ENCODE measurements around the gene ZNF407.

ZNF407 gene

DNA sequence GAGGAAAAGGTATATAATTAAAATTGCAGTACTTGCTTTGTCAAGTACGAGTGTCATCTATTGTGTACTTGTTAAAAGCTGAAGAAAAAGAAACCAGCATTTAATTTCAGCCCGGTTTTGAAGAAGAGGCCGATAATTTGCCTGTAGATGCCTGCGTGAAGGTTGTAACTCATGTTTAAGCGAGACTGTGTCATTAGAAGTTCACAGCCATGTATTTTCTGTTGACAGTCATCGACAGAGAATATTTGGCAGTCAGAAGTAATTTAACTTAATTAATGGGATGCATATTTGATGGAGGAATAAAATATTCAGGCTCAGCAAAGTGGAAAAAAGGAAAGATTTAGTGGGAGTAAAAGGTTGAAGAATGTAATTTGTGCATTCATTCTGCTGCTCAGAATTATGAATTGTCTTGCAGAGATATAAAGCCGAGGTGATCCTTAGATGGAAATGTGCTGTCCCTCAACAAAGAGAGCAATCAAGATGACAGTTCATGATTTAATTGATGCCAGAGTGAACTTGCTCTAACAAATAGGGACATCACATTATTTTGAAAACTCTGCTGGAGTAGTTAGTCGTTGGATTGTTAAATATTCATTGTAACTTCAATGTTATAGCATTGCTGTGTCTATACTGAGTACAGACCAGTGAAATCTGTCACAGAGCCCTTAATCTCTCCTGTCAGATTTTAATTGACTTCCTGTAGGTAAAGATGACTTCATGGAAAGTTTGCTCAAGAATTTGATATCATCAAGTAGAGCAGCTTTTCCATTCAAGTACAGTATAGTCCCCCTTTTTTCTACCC lies 53.9 kb downstream of the ZNF407 start:
- ChIA-PET CTCF (interaction anchor here (1.0 to 3.4 kb wide), 3 partner anchors 22 to 1077 kb away, joined by 3 to 17 read pairs (median 4); no protein-coding TSS in a partner anchor), POLR2A (no interaction called here)
- no peak overlapping the region for H3K4me3 ChIP-seq (ENCODE audit: control insufficient read depth in 1 of 7, extremely low read depth in 1 of 7, insufficient read depth in 4 of 7, low read depth in 2 of 7, low read length in 6 of 7)
- H3K27ac ChIP-seq (ENCODE audit: insufficient read depth in 1 of 2, low read depth in 1 of 2, low read length in 2 of 2, poor library complexity in 1 of 2, severe bottlenecking in 2 of 2) = no peak overlapping the region
- no peaks in the 10 kb centered on the region for H3K9me3 ChIP-seq (ENCODE audit: control extremely low read depth in 1 of 5, control insufficient read depth in 4 of 5, insufficient read depth in 2 of 5, low read depth in 1 of 5, low read length in 4 of 5)
- peak in 2 of 3 donors; percentile 4 to 8 for DNase-seq
- H3K4me1 ChIP-seq (ENCODE audit: control extremely low read depth in 1 of 4, control insufficient read depth in 4 of 4, insufficient read depth in 4 of 4, low read length in 3 of 4) = no peaks in the 10 kb centered on the region
- H3K27me3 ChIP-seq (replicated peaks in 2 of 5; ENCODE audit: control insufficient read depth in 4 of 5, insufficient read depth in 5 of 5, low read length in 4 of 5) = no peaks in the 10 kb centered on the region
- no peaks in the 10 kb centered on the region for H3K36me3 ChIP-seq (ENCODE audit: control insufficient read depth in 4 of 4, insufficient read depth in 4 of 4, low read length in 3 of 4)
- WGBS (ENCODE audit: insufficient coverage) = 96% methylated on average over 7 of the region's 8 CpGs

DNA sequence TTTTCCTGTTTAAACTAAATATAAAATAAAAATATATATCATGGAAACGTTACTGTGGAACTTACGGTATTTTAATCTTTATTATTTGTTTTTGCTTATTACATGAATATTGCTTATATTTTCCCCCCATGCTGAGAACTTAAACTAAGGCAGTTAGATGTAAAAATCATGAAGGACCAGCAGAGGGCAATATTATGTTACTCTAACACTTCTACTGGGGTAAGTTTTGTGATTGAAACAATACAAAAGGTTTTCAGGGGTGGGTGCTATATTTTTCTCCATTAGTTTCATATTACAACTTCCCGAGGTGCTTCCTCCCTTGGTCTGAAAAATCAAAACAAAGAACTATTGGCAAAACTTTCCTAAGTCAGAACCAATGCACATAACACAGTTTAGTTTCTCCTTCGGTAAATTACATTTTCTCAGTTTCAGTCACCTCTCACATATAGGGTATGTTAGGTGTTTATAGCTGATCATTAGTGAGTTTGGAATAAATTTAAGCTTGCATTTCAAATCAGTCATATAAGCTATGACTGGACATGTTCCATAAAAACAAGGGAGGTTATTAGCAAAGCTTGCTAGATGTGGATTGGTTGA lies 54.8 kb downstream of the ZNF407 start:
- peak; percentile 42 to 68 (median 64) for DNase-seq
- no CpG with 5 or more reads among the region's 4 CpGs for WGBS (ENCODE audit: insufficient coverage)

DNA sequence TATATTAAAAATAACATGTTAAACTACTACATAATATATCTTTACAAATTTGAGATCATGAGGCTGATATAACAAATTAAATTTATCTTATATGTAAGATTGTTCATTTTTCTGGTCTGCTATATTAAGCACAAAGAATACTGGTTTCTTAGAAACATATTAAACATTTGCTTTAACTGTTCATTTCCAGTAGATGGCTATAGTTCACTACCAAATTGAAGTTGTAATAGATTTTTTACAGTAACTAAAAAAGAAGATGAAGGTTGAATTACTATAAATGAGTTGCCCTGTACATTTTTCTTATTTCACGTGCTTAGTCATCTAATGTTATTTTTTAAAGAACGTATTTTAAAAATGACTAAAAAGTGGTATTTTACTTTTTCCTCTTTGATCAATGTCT lies 57.0 kb downstream of the ZNF407 start:
- H3K4me1 ChIP-seq (ENCODE audit: control extremely low read depth in 1 of 4, control insufficient read depth in 4 of 4, insufficient read depth in 4 of 4, low read length in 3 of 4) = no peaks in the 10 kb centered on the region
- CTCF ChIA-PET = interaction anchor here (1.3 to 3.4 kb wide), 2 partner anchors 824 to 1693 kb away, joined by 4 to 17 read pairs; no protein-coding TSS in a partner anchor
- no peaks in the 10 kb centered on the region for H3K36me3 ChIP-seq (ENCODE audit: control insufficient read depth in 4 of 4, insufficient read depth in 4 of 4, low read length in 3 of 4)
- peak; percentile 11 to 32 (median 23) for DNase-seq
- POLR2A ChIA-PET = no interaction called here
- WGBS (ENCODE audit: insufficient coverage) = no CpG with 5 or more reads among the region's 2 CpGs
- no peaks in the 10 kb centered on the region for H3K9me3 ChIP-seq (ENCODE audit: control extremely low read depth in 1 of 5, control insufficient read depth in 4 of 5, insufficient read depth in 2 of 5, low read depth in 1 of 5, low read length in 4 of 5)
- no peak overlapping the region for H3K4me3 ChIP-seq (ENCODE audit: control insufficient read depth in 1 of 7, extremely low read depth in 1 of 7, insufficient read depth in 4 of 7, low read depth in 2 of 7, low read length in 6 of 7)
- H3K27ac ChIP-seq (ENCODE audit: insufficient read depth in 1 of 2, low read depth in 1 of 2, low read length in 2 of 2, poor library complexity in 1 of 2, severe bottlenecking in 2 of 2) = no peak overlapping the region
- H3K27me3 ChIP-seq (replicated peaks in 2 of 5; ENCODE audit: control insufficient read depth in 4 of 5, insufficient read depth in 5 of 5, low read length in 4 of 5) = no peaks in the 10 kb centered on the region

More for the DNA sequence above, 54.8 kb downstream of the ZNF407 start:
- H3K27me3 ChIP-seq (replicated peaks in 2 of 5; ENCODE audit: control insufficient read depth in 4 of 5, insufficient read depth in 5 of 5, low read length in 4 of 5) = no peaks in the 10 kb centered on the region
- H3K9me3 ChIP-seq (ENCODE audit: control extremely low read depth in 1 of 5, control insufficient read depth in 4 of 5, insufficient read depth in 2 of 5, low read depth in 1 of 5, low read length in 4 of 5) = no peaks in the 10 kb centered on the region
- no peaks in the 10 kb centered on the region for H3K4me1 ChIP-seq (ENCODE audit: control extremely low read depth in 1 of 4, control insufficient read depth in 4 of 4, insufficient read depth in 4 of 4, low read length in 3 of 4)
- ChIA-PET POLR2A (no interaction called here), CTCF (interaction anchor here (1.0 to 3.4 kb wide), 5 partner anchors 11 to 1075 kb away, joined by 3 to 17 read pairs (median 4); no protein-coding TSS in a partner anchor)
- no peak overlapping the region for H3K27ac ChIP-seq (ENCODE audit: insufficient read depth in 1 of 2, low read depth in 1 of 2, low read length in 2 of 2, poor library complexity in 1 of 2, severe bottlenecking in 2 of 2)
- H3K36me3 ChIP-seq (ENCODE audit: control insufficient read depth in 4 of 4, insufficient read depth in 4 of 4, low read length in 3 of 4) = no peaks in the 10 kb centered on the region
- no peak overlapping the region for H3K4me3 ChIP-seq (ENCODE audit: control insufficient read depth in 1 of 7, extremely low read depth in 1 of 7, insufficient read depth in 4 of 7, low read depth in 2 of 7, low read length in 6 of 7)

DNA sequence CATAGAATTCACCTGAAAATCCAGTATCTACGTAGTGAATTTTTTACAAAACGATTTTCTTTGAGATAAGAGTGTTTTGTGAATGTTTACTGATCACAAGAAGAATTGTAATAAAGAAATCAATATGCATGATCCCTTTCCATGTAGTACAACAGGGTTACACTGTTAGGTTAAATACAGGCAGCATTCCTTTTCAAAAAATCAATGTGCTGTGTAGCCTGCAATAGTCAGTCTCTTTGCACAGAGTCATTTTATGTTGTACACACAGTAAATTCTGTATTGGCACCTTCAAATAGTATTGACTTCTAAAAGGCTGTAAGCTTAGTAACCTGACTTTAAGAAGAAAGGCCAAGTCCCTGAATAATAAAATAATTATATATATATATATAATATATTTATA lies 63.3 kb downstream of the ZNF407 start:
- Histone ChIP-seq H3K4me1 (ENCODE audit: control extremely low read depth in 1 of 4, control insufficient read depth in 4 of 4, insufficient read depth in 4 of 4, low read length in 3 of 4) (no peaks in the 10 kb centered on the region), H3K4me3 (ENCODE audit: control insufficient read depth in 1 of 7, extremely low read depth in 1 of 7, insufficient read depth in 4 of 7, low read depth in 2 of 7, low read length in 6 of 7) (no peak overlapping the region), H3K9me3 (ENCODE audit: control extremely low read depth in 1 of 5, control insufficient read depth in 4 of 5, insufficient read depth in 2 of 5, low read depth in 1 of 5, low read length in 4 of 5) (no peaks in the 10 kb centered on the region), H3K27ac (ENCODE audit: insufficient read depth in 1 of 2, low read depth in 1 of 2, low read length in 2 of 2, poor library complexity in 1 of 2, severe bottlenecking in 2 of 2) (no peak overlapping the region), H3K27me3 (replicated peaks in 2 of 5; ENCODE audit: control insufficient read depth in 4 of 5, insufficient read depth in 5 of 5, low read length in 4 of 5) (no peaks in the 10 kb centered on the region), H3K36me3 (ENCODE audit: control insufficient read depth in 4 of 4, insufficient read depth in 4 of 4, low read length in 3 of 4) (peaks cover 0 to 2% (median under 1%) of the 10 kb centered on the region in 4 experiments)
- POLR2A ChIA-PET = no interaction called here
- no peak for DNase-seq
- no CpG with 5 or more reads among the region's 2 CpGs for WGBS (ENCODE audit: insufficient coverage)
- CTCF ChIA-PET = no interaction called here

DNA sequence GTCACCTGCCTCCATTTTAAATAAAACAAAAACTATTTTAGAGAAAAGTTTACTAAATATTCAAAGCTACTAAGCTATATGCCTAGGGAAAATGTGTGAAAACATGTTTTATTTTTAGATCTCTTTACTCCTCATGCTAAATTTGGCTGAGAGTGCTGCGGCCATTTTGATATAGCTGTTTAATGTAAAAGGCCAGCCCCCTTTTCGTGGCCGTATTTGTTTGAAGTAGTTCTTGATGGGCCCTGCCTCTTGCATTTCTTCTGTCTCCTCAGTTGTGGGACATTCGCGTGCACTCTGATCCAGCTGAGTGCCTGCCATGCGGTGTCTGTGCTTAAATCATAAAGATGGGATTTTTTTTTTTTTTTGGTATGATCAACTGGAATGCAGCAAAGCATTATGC lies 64.0 kb downstream of the ZNF407 start:
- 100% methylated on average over 3 of the region's 6 CpGs for WGBS (ENCODE audit: insufficient coverage)
- Histone ChIP-seq H3K27me3 (replicated peaks in 2 of 5; ENCODE audit: control insufficient read depth in 4 of 5, insufficient read depth in 5 of 5, low read length in 4 of 5) (no peaks in the 10 kb centered on the region), H3K4me3 (ENCODE audit: control insufficient read depth in 1 of 7, extremely low read depth in 1 of 7, insufficient read depth in 4 of 7, low read depth in 2 of 7, low read length in 6 of 7) (no peak overlapping the region), H3K4me1 (ENCODE audit: control extremely low read depth in 1 of 4, control insufficient read depth in 4 of 4, insufficient read depth in 4 of 4, low read length in 3 of 4) (no peaks in the 10 kb centered on the region), H3K36me3 (ENCODE audit: control insufficient read depth in 4 of 4, insufficient read depth in 4 of 4, low read length in 3 of 4) (peaks cover 0 to 2% (median under 1%) of the 10 kb centered on the region in 4 experiments), H3K9me3 (ENCODE audit: control extremely low read depth in 1 of 5, control insufficient read depth in 4 of 5, insufficient read depth in 2 of 5, low read depth in 1 of 5, low read length in 4 of 5) (no peaks in the 10 kb centered on the region), H3K27ac (ENCODE audit: insufficient read depth in 1 of 2, low read depth in 1 of 2, low read length in 2 of 2, poor library complexity in 1 of 2, severe bottlenecking in 2 of 2) (no peak overlapping the region)
- ChIA-PET CTCF (interaction anchor here (0.5 kb wide), 1 partner anchor 1594 kb away, joined by 3 read pairs; no protein-coding TSS in a partner anchor), POLR2A (no interaction called here)
- no peak for DNase-seq

DNA sequence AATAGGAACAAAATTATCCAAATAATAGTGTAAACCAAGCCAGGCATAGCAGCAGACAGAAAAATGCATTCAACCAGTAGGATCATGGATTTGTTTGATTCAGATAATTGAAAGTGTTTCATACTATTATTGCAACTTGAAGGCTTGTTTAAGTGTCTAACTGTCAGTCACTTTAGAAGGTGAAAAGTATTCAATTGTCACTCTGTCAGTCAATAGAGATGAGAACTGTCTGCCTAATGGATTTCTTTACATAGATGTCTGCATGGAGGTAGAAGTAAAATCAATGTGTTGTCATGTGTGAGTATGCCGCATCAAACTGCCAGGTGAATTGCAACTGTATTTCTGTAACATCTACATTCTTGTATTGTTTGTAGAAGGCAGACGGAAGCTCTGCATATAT lies 65.0 kb downstream of the ZNF407 start:
- no peak for DNase-seq
- ChIA-PET CTCF (no interaction called here), POLR2A (no interaction called here)
- Histone ChIP-seq H3K27ac (ENCODE audit: insufficient read depth in 1 of 2, low read depth in 1 of 2, low read length in 2 of 2, poor library complexity in 1 of 2, severe bottlenecking in 2 of 2) (no peak overlapping the region), H3K9me3 (ENCODE audit: control extremely low read depth in 1 of 5, control insufficient read depth in 4 of 5, insufficient read depth in 2 of 5, low read depth in 1 of 5, low read length in 4 of 5) (no peaks in the 10 kb centered on the region), H3K27me3 (replicated peaks in 2 of 5; ENCODE audit: control insufficient read depth in 4 of 5, insufficient read depth in 5 of 5, low read length in 4 of 5) (no peaks in the 10 kb centered on the region), H3K36me3 (ENCODE audit: control insufficient read depth in 4 of 4, insufficient read depth in 4 of 4, low read length in 3 of 4) (peaks cover 0 to 2% (median under 1%) of the 10 kb centered on the region in 4 experiments), H3K4me3 (ENCODE audit: control insufficient read depth in 1 of 7, extremely low read depth in 1 of 7, insufficient read depth in 4 of 7, low read depth in 2 of 7, low read length in 6 of 7) (no peak overlapping the region), H3K4me1 (ENCODE audit: control extremely low read depth in 1 of 4, control insufficient read depth in 4 of 4, insufficient read depth in 4 of 4, low read length in 3 of 4) (no peaks in the 10 kb centered on the region)
- WGBS (ENCODE audit: insufficient coverage) = 100% methylated on average over 1 of the region's 2 CpGs

DNA sequence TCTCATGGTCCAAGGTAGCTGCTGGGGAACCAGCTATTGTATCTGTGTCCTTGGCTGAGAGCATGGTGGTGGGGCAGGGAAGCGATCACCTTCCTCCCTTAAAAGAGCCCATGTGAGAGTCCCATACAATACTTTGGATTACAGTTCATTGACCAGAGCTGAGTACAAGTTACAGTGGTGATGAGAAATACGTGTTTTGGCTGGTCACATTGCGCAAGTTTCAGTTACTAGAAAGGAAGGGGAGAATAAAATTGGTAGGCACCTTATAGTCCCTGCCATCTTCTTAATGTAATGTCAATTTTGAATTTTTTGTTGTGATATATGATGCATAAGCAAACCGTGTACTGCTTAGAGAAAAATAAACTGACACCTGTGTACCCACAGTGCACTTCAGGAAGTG lies 67.7 kb downstream of the ZNF407 start:
- 86% methylated on average over 3 of the region's 4 CpGs for WGBS (ENCODE audit: insufficient coverage)
- no peak overlapping the region for H3K4me3 ChIP-seq (ENCODE audit: control insufficient read depth in 1 of 7, extremely low read depth in 1 of 7, insufficient read depth in 4 of 7, low read depth in 2 of 7, low read length in 6 of 7)
- no peak for DNase-seq
- ChIA-PET CTCF (no interaction called here), POLR2A (no interaction called here)
- H3K27ac ChIP-seq (ENCODE audit: insufficient read depth in 1 of 2, low read depth in 1 of 2, low read length in 2 of 2, poor library complexity in 1 of 2, severe bottlenecking in 2 of 2) = no peak overlapping the region
- H3K27me3 ChIP-seq (replicated peaks in 2 of 5; ENCODE audit: control insufficient read depth in 4 of 5, insufficient read depth in 5 of 5, low read length in 4 of 5) = no peaks in the 10 kb centered on the region
- H3K36me3 ChIP-seq (ENCODE audit: control insufficient read depth in 4 of 4, insufficient read depth in 4 of 4, low read length in 3 of 4) = peaks cover 0 to 2% (median under 1%) of the 10 kb centered on the region in 4 experiments
- H3K9me3 ChIP-seq (ENCODE audit: control extremely low read depth in 1 of 5, control insufficient read depth in 4 of 5, insufficient read depth in 2 of 5, low read depth in 1 of 5, low read length in 4 of 5) = no peaks in the 10 kb centered on the region
- H3K4me1 ChIP-seq (ENCODE audit: control extremely low read depth in 1 of 4, control insufficient read depth in 4 of 4, insufficient read depth in 4 of 4, low read length in 3 of 4) = no peaks in the 10 kb centered on the region
